ENCODE measurements around the gene IFITM10.
A peak's percentile ranks its signal among the peaks of the same experiment; 100 is the strongest.

Gene IFITM10

GRCh38 chr11:1694064-1694845 lies 56.1 kb downstream of the IFITM10 start:
- Histone ChIP-seq H3K4me1 (ENCODE audit: control insufficient read depth, insufficient read depth, low read length) (no peaks in the 10 kb centered on the region), H3K9me3 (ENCODE audit: control insufficient read depth, insufficient read depth, low read depth, low read length) (no peaks in the 10 kb centered on the region), H3K27ac (ENCODE audit: extremely low read depth, low read depth, low read length) (no peak overlapping the region), H3K36me3 (ENCODE audit: control insufficient read depth in 2 of 2, insufficient read depth in 1 of 2, low read length in 2 of 2) (no peaks in the 10 kb centered on the region), H3K4me3 (ENCODE audit: low read depth, low read length) (no peak overlapping the region)
- CTCF ChIA-PET = interaction anchor here (0.5 to 5.8 kb wide), 69 partner anchors 7 to 1894 kb away, joined by 3 to 261 read pairs (median 5); partner anchors contain the start of genes SYT8 and TNNI2
- TF ChIP-seq ZBTB26 (tag by site-specific recombination; optimal IDR thresholded peaks at IDR 0.05) = peak; percentile 18
- peak; percentile 54 for TF ChIP-seq ZNF654 (tag by site-specific recombination; IDR thresholded peaks at IDR 0.05; ENCODE audit: low read depth)
- 0 out of 2 replicates have a peak, but pooled peaks have one; percentile 14 for TF ChIP-seq ZBTB8A (tag by site-specific recombination; IDR thresholded peaks at IDR 0.05)
- TF ChIP-seq ZNF664 (tag by site-specific recombination; IDR thresholded peaks at IDR 0.05) = no peak
- TF ChIP-seq ZNF449 (tag by site-specific recombination; IDR thresholded peaks at IDR 0.05) = 0 out of 2 replicates have a peak, but pooled peaks have one; percentile 22
- TF ChIP-seq ZBTB17 (tag by site-specific recombination; IDR thresholded peaks at IDR 0.05) = no peak
- TF ChIP-seq ZNF341 (tag by site-specific recombination; IDR thresholded peaks at IDR 0.05; ENCODE audit: low read depth) = peak; percentile 38; the same call in 1 of the 2 replicates
- peak; percentile 37; the same call in 1 of the 2 replicates for TF ChIP-seq GLIS1 (tag by site-specific recombination; IDR thresholded peaks at IDR 0.05)
- peak; percentile 91 for TF ChIP-seq CTCF (tag by site-specific recombination; IDR thresholded peaks at IDR 0.05)
- TF ChIP-seq ZNF394 (tag by site-specific recombination; IDR thresholded peaks at IDR 0.05; ENCODE audit: borderline replicate concordance) = peak; percentile 28; the same call in 1 of the 2 replicates
- no peak for TF ChIP-seq ZBTB21 (tag by site-specific recombination; IDR thresholded peaks at IDR 0.05)
- peak; percentile 77 for TF ChIP-seq ZIC2 (tag by site-specific recombination; IDR thresholded peaks at IDR 0.05)
- TF ChIP-seq BCL11A (tag by site-specific recombination; IDR thresholded peaks at IDR 0.05; ENCODE audit: low read depth) = no peak
- TF ChIP-seq ZBTB7A (tag by site-specific recombination; IDR thresholded peaks at IDR 0.05; ENCODE audit: low read depth) = no peak
- TF ChIP-seq BCL11B (tag by site-specific recombination; IDR thresholded peaks at IDR 0.05; ENCODE audit: low read depth) = 0 out of 2 replicates have a peak, but pooled peaks have one; percentile 58
- TF ChIP-seq ZNF529 (tag by site-specific recombination; IDR thresholded peaks at IDR 0.05; ENCODE audit: insufficient replicate concordance) = no peak
- TF ChIP-seq PATZ1 (tag by site-specific recombination; IDR thresholded peaks at IDR 0.05) = peak; percentile 49; the same call in 1 of the 2 replicates
- no peak for TF ChIP-seq ZSCAN30 (tag by site-specific recombination; IDR thresholded peaks at IDR 0.05)
- no peak for TF ChIP-seq ZSCAN18 (tag by site-specific recombination; IDR thresholded peaks at IDR 0.05)
- no peak for TF ChIP-seq SETDB1 (IDR thresholded peaks at IDR 0.05; ENCODE audit: insufficient read length, low read length)
- TF ChIP-seq KLF17 (tag by site-specific recombination; IDR thresholded peaks at IDR 0.05) = peak; percentile 39; the same call in 1 of the 2 replicates
- POLR2A ChIA-PET = interaction anchor here (0.9 to 2.6 kb wide), 6 partner anchors 18 to 457 kb away, joined by 3 to 16 read pairs (median 3); no protein-coding TSS in a partner anchor

Data from HEK293 (cell line).